IMR-90 (cell line): ENCODE measurements around the gene KIF25.

ENCODE experiments used
- BHLHE40 ChIP-seq: fragments of 150-350 bp; IDR thresholded peaks from 2 replicates; pipeline ENCODE4 v1.6.1; 2016; ENCODE audit warnings: mild to moderate bottlenecking, low read depth, low read length
- CHD1 ChIP-seq: IDR thresholded peaks from 2 replicates; pipeline ENCODE4 v1.6.1; 2012; ENCODE audit warnings: low read depth, low read length, improper control_type of control experiment
- CTCF ChIP-seq: conservative IDR thresholded peaks from 2 replicates; pipeline ENCODE4 v1.5.1; 2012; ENCODE audit warnings: mild to moderate bottlenecking, low read depth, low read length, improper control_type of control experiment
- MAFK ChIP-seq: IDR thresholded peaks from 2 replicates; pipeline ENCODE4 v1.6.1; 2012; ENCODE audit warnings: low read depth, low read length, improper control_type of control experiment
- MAZ ChIP-seq: IDR thresholded peaks from 2 replicates; pipeline ENCODE4 v1.6.1; 2012; ENCODE audit warnings: low read depth, mild to moderate bottlenecking, low read length, improper control_type of control experiment, moderate library complexity, borderline replicate concordance
- POLR2A ChIP-seq: IDR thresholded peaks from 2 replicates; pipeline ENCODE4 v1.6.1; 2012; ENCODE audit warnings: mild to moderate bottlenecking, low read depth, low read length
- USF2 ChIP-seq: fragments of 150-350 bp; IDR thresholded peaks from 2 replicates; pipeline ENCODE4 v1.6.1; 2017; ENCODE audit warnings: mild to moderate bottlenecking, antibody characterized with exemption, low read length, low read depth

- TF ChIP-seq CTCF (no peak), BHLHE40 (no peak), MAFK (no peak), CHD1 (no peak), POLR2A (no peak), USF2 (no peak), MAZ (no peak)
These were observed 94.2 kb downstream of the KIF25 start for GRCh38 chr6:168091381-168092264.
